ENCODE measurements around the gene EFCAB11. TPM values are rescaled to one million over a fixed set of nuclear protein-coding genes. Genes with fewer than 3 reads are reported as not detected.

Gene EFCAB11
- total RNA-seq, 1 donor from 2014 or later, result 20.8 TPM

DNA sequence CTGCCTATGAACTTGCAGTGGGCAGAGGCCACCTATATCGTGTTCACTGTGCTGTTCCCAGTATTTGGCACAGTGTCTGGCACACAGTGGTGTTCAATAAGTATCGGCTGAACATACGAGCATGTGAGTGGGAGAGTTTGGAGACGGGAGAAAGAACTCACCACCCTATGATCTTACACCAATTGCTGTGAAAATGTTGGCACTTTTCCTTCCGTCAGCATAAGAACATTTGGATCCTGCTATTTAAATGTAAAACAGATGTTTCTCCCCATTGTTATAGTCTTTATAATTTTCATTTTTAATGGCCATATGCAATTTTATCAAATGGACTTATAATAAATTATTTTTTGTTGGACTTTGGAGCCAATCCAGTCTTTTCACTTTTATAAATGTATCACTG is 144.4 kb downstream of the EFCAB11 start:
- Mint-ChIP-seq H3K4me3 (ENCODE audit: low read depth) (no peak overlapping the region), H3K27ac (no peak overlapping the region), H3K36me3 (ENCODE audit: insufficient read depth) (no peaks in the 10 kb centered on the region), H3K4me1 (ENCODE audit: low read depth) (no peaks in the 10 kb centered on the region), H3K27me3 (no peaks in the 10 kb centered on the region), H3K9me3 (ENCODE audit: low read depth) (no peaks in the 10 kb centered on the region)
- DNase-seq (ENCODE audit: low spot score, unreplicated experiment), result no peak
- TF ChIP-seq, protein P1, sequence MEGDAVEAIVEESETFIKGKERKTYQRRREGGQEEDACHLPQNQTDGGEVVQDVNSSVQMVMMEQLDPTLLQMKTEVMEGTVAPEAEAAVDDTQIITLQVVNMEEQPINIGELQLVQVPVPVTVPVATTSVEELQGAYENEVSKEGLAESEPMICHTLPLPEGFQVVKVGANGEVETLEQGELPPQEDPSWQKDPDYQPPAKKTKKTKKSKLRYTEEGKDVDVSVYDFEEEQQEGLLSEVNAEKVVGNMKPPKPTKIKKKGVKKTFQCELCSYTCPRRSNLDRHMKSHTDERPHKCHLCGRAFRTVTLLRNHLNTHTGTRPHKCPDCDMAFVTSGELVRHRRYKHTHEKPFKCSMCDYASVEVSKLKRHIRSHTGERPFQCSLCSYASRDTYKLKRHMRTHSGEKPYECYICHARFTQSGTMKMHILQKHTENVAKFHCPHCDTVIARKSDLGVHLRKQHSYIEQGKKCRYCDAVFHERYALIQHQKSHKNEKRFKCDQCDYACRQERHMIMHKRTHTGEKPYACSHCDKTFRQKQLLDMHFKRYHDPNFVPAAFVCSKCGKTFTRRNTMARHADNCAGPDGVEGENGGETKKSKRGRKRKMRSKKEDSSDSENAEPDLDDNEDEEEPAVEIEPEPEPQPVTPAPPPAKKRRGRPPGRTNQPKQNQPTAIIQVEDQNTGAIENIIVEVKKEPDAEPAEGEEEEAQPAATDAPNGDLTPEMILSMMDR (IDR thresholded peaks at IDR 0.05; ENCODE audit: unreplicated experiment), result no peak

DNA sequence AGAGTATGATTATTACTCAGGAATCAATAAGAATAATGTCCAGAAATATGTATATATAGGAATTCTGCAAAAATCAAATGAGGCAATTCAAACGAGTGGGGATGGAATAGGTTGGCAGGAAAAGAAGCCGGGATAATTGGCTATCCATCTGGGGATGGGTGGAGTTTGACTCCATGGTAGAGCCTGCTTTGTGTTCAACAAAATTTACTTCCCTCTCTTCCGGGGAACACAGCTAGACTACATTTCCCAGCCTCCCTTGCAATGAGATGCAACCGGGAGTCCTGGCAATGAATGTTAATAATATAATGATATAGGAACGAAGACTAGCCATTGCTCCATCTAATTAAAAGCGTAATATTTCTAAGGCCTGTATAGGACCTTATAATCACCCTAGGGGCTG is 146.6 kb downstream of the EFCAB11 start:
- DNase-seq (ENCODE audit: low spot score, unreplicated experiment), result no peak
- TF ChIP-seq, protein P1 (IDR thresholded peaks at IDR 0.05; ENCODE audit: unreplicated experiment), result no peak

DNA sequence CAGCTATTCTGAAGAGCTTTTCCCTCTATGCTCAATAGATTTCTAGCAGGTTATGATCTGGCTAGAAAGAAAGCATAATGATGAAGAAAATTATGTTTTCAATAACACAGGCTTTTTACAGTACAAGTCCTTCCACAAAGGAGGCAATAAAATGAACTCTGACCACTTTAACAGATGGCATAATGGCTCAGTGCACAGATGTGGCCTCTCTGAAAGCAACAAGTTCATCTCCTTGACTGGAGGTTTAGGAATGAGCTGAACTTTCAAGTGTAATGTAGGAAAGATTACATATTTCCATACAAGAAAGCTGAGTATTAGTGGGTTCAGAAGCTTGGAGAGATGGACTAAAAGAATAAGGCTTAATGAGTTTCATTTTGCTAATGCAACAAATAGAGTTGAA is 147.4 kb downstream of the EFCAB11 start:
- no peaks in the 10 kb centered on the region for H3K36me3 Mint-ChIP-seq (ENCODE audit: insufficient read depth)
- no peak overlapping the region for H3K4me3 Mint-ChIP-seq (ENCODE audit: low read depth)
- no peaks in the 10 kb centered on the region for H3K9me3 Mint-ChIP-seq (ENCODE audit: low read depth)
- H3K27ac Mint-ChIP-seq, result no peak overlapping the region
- no peaks in the 10 kb centered on the region for H3K27me3 Mint-ChIP-seq
- H3K4me1 Mint-ChIP-seq (ENCODE audit: low read depth), result no peaks in the 10 kb centered on the region
- DNase-seq (ENCODE audit: low spot score, unreplicated experiment), result no peak
- TF ChIP-seq, protein P1 (IDR thresholded peaks at IDR 0.05; ENCODE audit: unreplicated experiment), result no peak

More for the DNA sequence above, 146.6 kb downstream of the EFCAB11 start:
- Mint-ChIP-seq H3K27ac (no peak overlapping the region), H3K4me1 (ENCODE audit: low read depth) (no peaks in the 10 kb centered on the region), H3K27me3 (no peaks in the 10 kb centered on the region), H3K36me3 (ENCODE audit: insufficient read depth) (no peaks in the 10 kb centered on the region), H3K4me3 (ENCODE audit: low read depth) (no peak overlapping the region), H3K9me3 (ENCODE audit: low read depth) (no peaks in the 10 kb centered on the region)

DNA sequence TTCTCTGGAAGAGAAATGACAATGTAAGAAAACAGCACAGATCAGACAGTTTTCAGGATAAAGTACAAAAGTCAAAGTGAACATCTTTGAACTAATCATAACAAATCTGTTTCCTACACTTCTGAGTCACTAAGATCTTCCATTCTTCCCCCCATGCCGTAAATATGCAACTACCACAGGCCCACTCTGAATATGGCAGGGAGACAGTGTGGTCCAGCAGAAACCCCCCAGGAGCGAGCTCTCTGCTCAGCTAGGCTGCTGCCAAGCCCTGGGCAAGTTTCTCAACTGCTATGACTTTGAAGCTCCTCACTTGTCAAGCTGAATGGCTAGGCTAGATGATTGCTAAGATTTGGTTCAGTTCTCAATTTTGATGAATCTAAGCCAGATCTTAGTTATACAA is 148.1 kb downstream of the EFCAB11 start:
- Mint-ChIP-seq H3K27ac (no peak overlapping the region), H3K9me3 (ENCODE audit: low read depth) (no peaks in the 10 kb centered on the region), H3K27me3 (no peaks in the 10 kb centered on the region), H3K4me1 (ENCODE audit: low read depth) (no peaks in the 10 kb centered on the region), H3K4me3 (ENCODE audit: low read depth) (no peak overlapping the region), H3K36me3 (ENCODE audit: insufficient read depth) (no peaks in the 10 kb centered on the region)
- no peak for DNase-seq (ENCODE audit: low spot score, unreplicated experiment)
- TF ChIP-seq, protein P1 (IDR thresholded peaks at IDR 0.05; ENCODE audit: unreplicated experiment), result no peak

DNA sequence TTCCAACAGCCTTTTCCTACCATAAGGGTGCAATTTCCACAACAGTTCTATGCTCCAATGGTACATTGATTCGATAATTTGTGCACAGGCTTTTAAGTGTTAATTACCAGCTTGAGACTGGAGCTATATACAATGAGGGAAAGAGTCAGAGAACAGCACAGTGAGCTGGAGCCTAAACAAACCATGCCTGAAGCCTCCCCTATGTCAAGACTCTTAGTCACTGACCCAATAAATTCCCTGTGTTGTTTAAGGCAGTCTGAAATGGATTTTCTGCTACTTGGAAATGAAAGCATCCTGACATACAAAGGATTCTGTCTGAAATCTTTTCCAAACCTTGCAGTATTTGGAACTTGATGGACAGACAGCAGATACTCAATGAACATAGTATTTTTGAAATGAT is 149.0 kb downstream of the EFCAB11 start:
- Mint-ChIP-seq H3K27ac (no peak overlapping the region), H3K27me3 (no peaks in the 10 kb centered on the region), H3K9me3 (ENCODE audit: low read depth) (no peaks in the 10 kb centered on the region), H3K36me3 (ENCODE audit: insufficient read depth) (no peaks in the 10 kb centered on the region), H3K4me1 (ENCODE audit: low read depth) (no peaks in the 10 kb centered on the region), H3K4me3 (ENCODE audit: low read depth) (no peak overlapping the region)
- no peak for DNase-seq (ENCODE audit: low spot score, unreplicated experiment)
- TF ChIP-seq, protein P1 (IDR thresholded peaks at IDR 0.05; ENCODE audit: unreplicated experiment), result no peak
